Neural progenitor cell (in vitro differentiated cells): Measurements from ENCODE around the gene THRSP. TPM values are rescaled to one million over a fixed set of nuclear protein-coding genes. Genes with fewer than 3 reads are reported as not detected.
A peak's percentile ranks its signal among the peaks of the same experiment; 100 is the strongest.

Experiments
- DNase-seq: peaks from one replicate; pipeline ENCODE4 v3.0.0-alpha.2; 2016; ENCODE audit warnings: low spot score
- H2AFZ ChIP-seq: fragments of 200-600 bp; sonication (generic); replicated peaks from 2 replicates; pipeline ENCODE4 v1.6.1; 2016; ENCODE audit warnings: antibody characterized with exemption
- H3F3A ChIP-seq: fragments of 200-600 bp; sonication (generic); 2 replicates; pipeline ENCODE4 v1.6.1; 2016; ENCODE audit warnings: antibody characterized with exemption, low read depth
- H3K27ac ChIP-seq: fragments of 200-600 bp; sonication (generic); 2 replicates; pipeline ENCODE4 v1.5.1; 2016; ENCODE audit warnings: mild to moderate bottlenecking
- H3K27me3 ChIP-seq: fragments of 200-600 bp; sonication (generic); 2 replicates; pipeline ENCODE4 v1.6.1; 2016; ENCODE audit warnings: mild to moderate bottlenecking, moderate library complexity
- H3K36me3 ChIP-seq: fragments of 200-600 bp; sonication (generic); 2 replicates; pipeline ENCODE4 v1.5.1; 2016
- H3K4me1 ChIP-seq: fragments of 200-600 bp; sonication (generic); 2 replicates; pipeline ENCODE4 v1.6.1; 2016; ENCODE audit warnings: mixed run types
- H3K4me2 ChIP-seq: fragments of 200-600 bp; sonication (generic); 2 replicates; pipeline ENCODE4 v1.6.1; 2016
- H3K4me3 ChIP-seq: fragments of 200-600 bp; sonication (generic); 2 replicates; pipeline ENCODE4 v1.5.1; 2016
- H3K79me2 ChIP-seq: fragments of 200-600 bp; sonication (generic); 2 replicates; pipeline ENCODE4 v1.6.1; 2016; ENCODE audit warnings: low read depth
- H3K9ac ChIP-seq: fragments of 200-600 bp; sonication (generic); 2 replicates; pipeline ENCODE4 v1.6.1; 2016
- H3K9me3 ChIP-seq: fragments of 200-600 bp; sonication (generic); 2 replicates; pipeline ENCODE4 v1.5.1; 2016; ENCODE audit warnings: low read depth
- H4K20me1 ChIP-seq: fragments of 200-600 bp; sonication (generic); 2 replicates; pipeline ENCODE4 v1.6.1; 2016; ENCODE audit warnings: low read depth
- H3K27ac Mint-ChIP-seq: 3 replicates; pipeline ENCODE4 v1.8.0; 2021; ENCODE audit warnings: mixed read lengths
- H3K27me3 Mint-ChIP-seq: 2 replicates; pipeline ENCODE4 v1.8.0; 2022; ENCODE audit warnings: low read depth, mild to moderate bottlenecking, inconsistent platforms, moderate library complexity, mixed read lengths; ENCODE audit not compliant: insufficient read depth
- H3K36me3 Mint-ChIP-seq: 3 replicates; pipeline ENCODE4 v1.8.0; 2021; ENCODE audit warnings: mixed read lengths
- H3K4me1 Mint-ChIP-seq: 3 replicates; pipeline ENCODE4 v1.8.0; 2021; ENCODE audit warnings: mixed read lengths
- H3K4me3 Mint-ChIP-seq: 3 replicates; pipeline ENCODE4 v1.8.0; 2021; ENCODE audit warnings: mild to moderate bottlenecking, moderate library complexity, mixed read lengths
- H3K9me3 Mint-ChIP-seq: 3 replicates; pipeline ENCODE4 v1.8.0; 2020; ENCODE audit warnings: mixed read lengths
- EZH2 ChIP-seq: fragments of 200-600 bp; sonication (generic); IDR thresholded peaks from 2 replicates; pipeline ENCODE4 v1.6.1; 2017; ENCODE audit warnings: antibody characterized with exemption, mild to moderate bottlenecking, moderate library complexity
- EZH2phosphoT487 ChIP-seq: fragments of 200-600 bp; sonication (generic); IDR thresholded peaks from 2 replicates; pipeline ENCODE4 v1.6.1; 2017; ENCODE audit warnings: antibody characterized with exemption
- total RNA-seq: library from RNA; depleted of rRNA; stranded (reverse); fragments of >200 nt; gene quantifications from 2 replicates; pipeline ENCODE4 v1.2.3, GENCODE V29; 2015; ENCODE audit warnings: low replicate concordance
- TF ChIP-seq, protein P1 (sequence below): fragments of 200-600 bp; sonication (generic); IDR thresholded peaks from 2 replicates; pipeline ENCODE4 v1.5.1; 2017; ENCODE audit warnings: antibody characterized with exemption, mild to moderate bottlenecking

The THRSP gene
- total RNA-seq, 1 donor from 2014 or later: not detected

DNA sequence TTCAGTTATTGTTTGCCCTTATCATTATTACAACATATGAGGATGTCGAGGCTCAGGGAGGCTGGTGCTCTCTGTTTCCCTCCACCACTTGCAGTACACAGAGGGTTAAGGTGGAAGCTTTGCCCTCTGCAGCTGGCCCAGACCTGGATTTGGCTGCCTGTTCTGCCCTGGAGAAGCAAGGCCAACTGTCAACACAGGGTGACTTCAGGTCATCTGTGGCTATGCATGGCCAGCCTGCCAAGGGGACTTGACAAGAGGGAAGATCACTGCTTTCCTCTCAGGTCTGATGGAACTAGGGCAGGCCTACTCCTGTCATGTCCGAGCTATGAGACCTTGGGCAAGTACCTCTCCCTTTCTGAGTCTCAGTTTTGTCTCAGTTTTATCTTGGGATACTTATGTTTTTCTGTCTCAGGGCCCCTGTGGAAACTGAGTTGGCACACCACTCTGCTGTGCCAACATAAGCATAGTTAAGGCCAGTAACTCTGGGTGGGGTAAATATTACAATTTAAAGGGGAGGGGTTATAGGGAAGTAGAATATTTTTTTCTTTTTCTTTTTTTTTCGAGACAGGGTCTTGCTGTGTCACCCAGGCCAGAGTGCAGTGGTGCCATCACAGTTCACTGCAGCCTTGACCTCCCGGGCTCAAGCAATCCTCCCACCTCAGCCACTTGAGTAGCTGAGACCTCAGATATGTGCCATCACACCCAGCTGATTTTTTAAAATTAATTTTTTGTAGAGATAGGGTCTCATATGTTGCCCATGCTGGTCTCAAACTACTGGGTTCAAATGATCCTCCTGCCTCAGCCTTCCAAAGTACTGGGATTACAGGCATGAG lies 2.4 kb upstream of the THRSP start:
- Histone ChIP-seq H3K79me2 (no peaks in the 10 kb centered on the region), H4K20me1 (no peaks in the 10 kb centered on the region), H3K4me2 (no peak overlapping the region), H2AFZ (no peak overlapping the region), H3K4me1 (no peaks in the 10 kb centered on the region), H3K9ac (no peak overlapping the region), H3K27ac (no peak overlapping the region), H3K36me3 (no peaks in the 10 kb centered on the region), H3K27me3 (no peaks in the 10 kb centered on the region), H3K9me3 (no peaks in the 10 kb centered on the region), H3F3A (no peaks in the 10 kb centered on the region), H3K4me3 (no peak overlapping the region)
- peaks cover 7% of the 10 kb centered on the region for H3K27me3 Mint-ChIP-seq
- TF ChIP-seq EZH2 (no peak), EZH2phosphoT487 (no peak)
- H3K36me3 Mint-ChIP-seq: no peaks in the 10 kb centered on the region
- peak overlapping the region; percentile 50 for H3K27ac Mint-ChIP-seq
- no peak overlapping the region for H3K4me3 Mint-ChIP-seq
- DNase-seq: no peak
- H3K4me1 Mint-ChIP-seq: no peaks in the 10 kb centered on the region
- no peaks in the 10 kb centered on the region for H3K9me3 Mint-ChIP-seq

DNA sequence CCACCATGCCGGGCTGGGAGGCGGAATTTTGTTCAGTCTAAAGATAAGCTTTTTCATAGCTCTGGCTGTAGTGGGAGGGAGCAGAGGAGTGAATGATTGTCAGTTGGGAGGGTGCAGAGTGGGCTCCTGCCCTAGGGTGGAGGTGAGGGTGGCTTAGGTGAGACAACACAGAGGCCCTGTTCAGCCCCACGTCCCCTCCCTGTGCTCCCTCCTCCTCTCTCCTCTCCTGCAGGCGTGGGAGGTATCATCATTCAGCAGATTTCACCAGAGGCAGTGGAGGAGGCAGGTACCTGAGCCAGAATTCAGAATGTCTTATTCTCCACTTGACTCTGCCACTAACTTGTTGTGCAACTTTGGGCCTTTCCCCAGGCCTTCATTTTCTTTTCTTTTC lies 1.7 kb upstream of the THRSP start:
- Histone ChIP-seq H3K4me2 (no peak overlapping the region), H4K20me1 (no peaks in the 10 kb centered on the region), H3K79me2 (no peaks in the 10 kb centered on the region), H3K36me3 (no peaks in the 10 kb centered on the region), H3K4me3 (no peak overlapping the region), H3K9me3 (no peaks in the 10 kb centered on the region), H3K9ac (no peak overlapping the region), H3K27me3 (no peaks in the 10 kb centered on the region), H3K27ac (no peak overlapping the region), H3F3A (no peaks in the 10 kb centered on the region), H2AFZ (no peak overlapping the region), H3K4me1 (no peaks in the 10 kb centered on the region)
- Mint-ChIP-seq H3K36me3 (no peaks in the 10 kb centered on the region), H3K27me3 (peaks cover 7% of the 10 kb centered on the region), H3K4me3 (no peak overlapping the region), H3K9me3 (no peaks in the 10 kb centered on the region), H3K4me1 (no peaks in the 10 kb centered on the region), H3K27ac (no peak overlapping the region)
- DNase-seq: no peak
- TF ChIP-seq EZH2 (no peak), EZH2phosphoT487 (no peak)
- TF ChIP-seq, protein P1, sequence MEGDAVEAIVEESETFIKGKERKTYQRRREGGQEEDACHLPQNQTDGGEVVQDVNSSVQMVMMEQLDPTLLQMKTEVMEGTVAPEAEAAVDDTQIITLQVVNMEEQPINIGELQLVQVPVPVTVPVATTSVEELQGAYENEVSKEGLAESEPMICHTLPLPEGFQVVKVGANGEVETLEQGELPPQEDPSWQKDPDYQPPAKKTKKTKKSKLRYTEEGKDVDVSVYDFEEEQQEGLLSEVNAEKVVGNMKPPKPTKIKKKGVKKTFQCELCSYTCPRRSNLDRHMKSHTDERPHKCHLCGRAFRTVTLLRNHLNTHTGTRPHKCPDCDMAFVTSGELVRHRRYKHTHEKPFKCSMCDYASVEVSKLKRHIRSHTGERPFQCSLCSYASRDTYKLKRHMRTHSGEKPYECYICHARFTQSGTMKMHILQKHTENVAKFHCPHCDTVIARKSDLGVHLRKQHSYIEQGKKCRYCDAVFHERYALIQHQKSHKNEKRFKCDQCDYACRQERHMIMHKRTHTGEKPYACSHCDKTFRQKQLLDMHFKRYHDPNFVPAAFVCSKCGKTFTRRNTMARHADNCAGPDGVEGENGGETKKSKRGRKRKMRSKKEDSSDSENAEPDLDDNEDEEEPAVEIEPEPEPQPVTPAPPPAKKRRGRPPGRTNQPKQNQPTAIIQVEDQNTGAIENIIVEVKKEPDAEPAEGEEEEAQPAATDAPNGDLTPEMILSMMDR: no peak

DNA sequence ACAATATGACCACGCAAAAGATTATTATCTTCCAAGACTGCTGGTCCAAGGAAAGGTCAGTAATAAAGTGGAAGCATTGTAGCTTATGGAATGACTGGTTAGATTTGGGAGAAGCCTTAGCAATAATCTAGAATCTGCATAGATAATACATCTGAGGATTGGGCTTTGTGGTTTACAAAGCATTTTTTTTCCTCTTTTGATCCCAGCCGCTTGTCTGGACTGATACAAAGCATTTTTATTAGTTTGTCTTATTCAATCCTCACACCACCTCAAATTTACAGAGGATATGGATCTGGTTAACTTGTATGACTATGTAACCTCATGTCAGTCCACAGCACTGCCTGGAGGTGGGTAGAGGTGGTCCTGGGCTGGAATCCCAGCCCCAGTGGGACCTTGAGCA lies 990 bp upstream of the THRSP start:
- Mint-ChIP-seq H3K27me3 (peaks cover 9% of the 10 kb centered on the region), H3K27ac (no peak overlapping the region), H3K9me3 (no peaks in the 10 kb centered on the region), H3K36me3 (peaks cover 4% of the 10 kb centered on the region), H3K4me1 (no peaks in the 10 kb centered on the region), H3K4me3 (no peak overlapping the region)
- no peak overlapping the region for H3K9ac ChIP-seq
- H3K79me2 ChIP-seq: no peaks in the 10 kb centered on the region
- no peak overlapping the region for H3K4me3 ChIP-seq
- DNase-seq: no peak
- no peaks in the 10 kb centered on the region for H3F3A ChIP-seq
- TF ChIP-seq EZH2 (no peak), EZH2phosphoT487 (no peak)
- TF ChIP-seq, protein P1: no peak
- no peaks in the 10 kb centered on the region for H3K27me3 ChIP-seq
- H3K27ac ChIP-seq: no peak overlapping the region
- no peaks in the 10 kb centered on the region for H3K4me1 ChIP-seq
- H3K4me2 ChIP-seq: no peak overlapping the region
- H2AFZ ChIP-seq: no peak overlapping the region
- H3K9me3 ChIP-seq: no peaks in the 10 kb centered on the region
- no peaks in the 10 kb centered on the region for H4K20me1 ChIP-seq
- H3K36me3 ChIP-seq: no peaks in the 10 kb centered on the region

DNA sequence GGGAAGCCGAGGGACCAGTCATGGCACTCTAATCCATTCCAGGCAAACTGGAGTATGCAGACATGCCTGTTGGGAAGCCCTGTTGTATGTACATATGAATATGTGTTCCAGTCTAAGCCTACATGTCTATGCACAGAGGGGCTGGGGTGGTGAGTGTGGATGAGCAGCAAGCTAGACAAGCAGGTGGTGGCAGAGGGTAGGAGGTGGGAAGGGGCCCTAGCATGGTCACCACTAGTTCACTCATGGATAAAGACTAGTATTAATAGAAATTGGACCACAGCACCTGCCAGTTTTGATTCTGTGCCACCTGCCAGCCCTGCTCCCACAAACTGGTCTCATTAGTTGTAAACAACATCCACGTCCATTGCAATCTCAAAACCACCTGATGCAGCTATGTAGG lies 1.5 kb downstream of the THRSP start:
- Mint-ChIP-seq H3K27ac (no peak overlapping the region), H3K4me1 (no peaks in the 10 kb centered on the region), H3K27me3 (peaks cover 11% of the 10 kb centered on the region), H3K36me3 (peaks cover 13% of the 10 kb centered on the region), H3K4me3 (no peak overlapping the region), H3K9me3 (no peaks in the 10 kb centered on the region)
- no peaks in the 10 kb centered on the region for H3K36me3 ChIP-seq
- H3K4me3 ChIP-seq: no peak overlapping the region
- H3K27me3 ChIP-seq: no peaks in the 10 kb centered on the region
- no peak overlapping the region for H2AFZ ChIP-seq
- H3K79me2 ChIP-seq: no peaks in the 10 kb centered on the region
- H3K9me3 ChIP-seq: no peaks in the 10 kb centered on the region
- H3K4me1 ChIP-seq: no peaks in the 10 kb centered on the region
- no peaks in the 10 kb centered on the region for H4K20me1 ChIP-seq
- H3K9ac ChIP-seq: no peak overlapping the region
- no peak overlapping the region for H3K27ac ChIP-seq
- TF ChIP-seq, protein P1: no peak
- TF ChIP-seq EZH2 (no peak), EZH2phosphoT487 (no peak)
- H3K4me2 ChIP-seq: no peak overlapping the region
- DNase-seq: no peak
- H3F3A ChIP-seq: no peaks in the 10 kb centered on the region
